ENCODE results near the gene SSMEM1. TPM values are rescaled to one million over a fixed set of nuclear protein-coding genes. Genes with fewer than 3 reads are reported as not detected.

Gene SSMEM1
- total RNA-seq, 2 donors from 2014 or later: not detected

DNA sequence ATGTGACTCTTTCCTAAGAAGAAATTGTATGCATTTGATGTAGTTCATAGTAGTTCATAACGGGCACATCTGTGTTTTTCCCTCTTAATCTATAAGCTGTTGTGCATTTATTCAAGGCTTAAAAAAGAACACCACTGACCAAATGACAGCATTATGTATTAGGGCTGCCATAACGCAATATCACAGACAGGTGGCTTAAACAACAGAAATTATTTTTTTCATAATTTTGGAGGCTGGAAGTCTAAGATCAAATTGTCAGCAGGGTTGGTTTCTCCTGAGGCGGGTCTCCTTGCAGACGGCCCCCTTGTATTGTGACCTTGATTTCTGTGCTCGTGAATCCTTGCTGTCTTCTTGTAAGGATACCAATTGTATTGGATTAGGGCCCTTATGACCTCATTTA lies 627 bp upstream of the SSMEM1 start:
- H3K9ac ChIP-seq (ENCODE audit: extremely low read depth, low read length, poor library complexity, severe bottlenecking): no peak overlapping the region
- no peaks in the 10 kb centered on the region for H3K27me3 ChIP-seq (ENCODE audit: control insufficient read depth, insufficient read depth, low read length, poor library complexity, severe bottlenecking)
- no peaks in the 10 kb centered on the region for H3K27me3 Mint-ChIP-seq (ENCODE audit: insufficient read depth)
- TF ChIP-seq, protein P1, sequence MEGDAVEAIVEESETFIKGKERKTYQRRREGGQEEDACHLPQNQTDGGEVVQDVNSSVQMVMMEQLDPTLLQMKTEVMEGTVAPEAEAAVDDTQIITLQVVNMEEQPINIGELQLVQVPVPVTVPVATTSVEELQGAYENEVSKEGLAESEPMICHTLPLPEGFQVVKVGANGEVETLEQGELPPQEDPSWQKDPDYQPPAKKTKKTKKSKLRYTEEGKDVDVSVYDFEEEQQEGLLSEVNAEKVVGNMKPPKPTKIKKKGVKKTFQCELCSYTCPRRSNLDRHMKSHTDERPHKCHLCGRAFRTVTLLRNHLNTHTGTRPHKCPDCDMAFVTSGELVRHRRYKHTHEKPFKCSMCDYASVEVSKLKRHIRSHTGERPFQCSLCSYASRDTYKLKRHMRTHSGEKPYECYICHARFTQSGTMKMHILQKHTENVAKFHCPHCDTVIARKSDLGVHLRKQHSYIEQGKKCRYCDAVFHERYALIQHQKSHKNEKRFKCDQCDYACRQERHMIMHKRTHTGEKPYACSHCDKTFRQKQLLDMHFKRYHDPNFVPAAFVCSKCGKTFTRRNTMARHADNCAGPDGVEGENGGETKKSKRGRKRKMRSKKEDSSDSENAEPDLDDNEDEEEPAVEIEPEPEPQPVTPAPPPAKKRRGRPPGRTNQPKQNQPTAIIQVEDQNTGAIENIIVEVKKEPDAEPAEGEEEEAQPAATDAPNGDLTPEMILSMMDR (conservative IDR thresholded peaks at IDR 0.05): no peak
- H3K4me1 Mint-ChIP-seq: no peaks in the 10 kb centered on the region
- H3K36me3 Mint-ChIP-seq (ENCODE audit: low read depth): peaks cover 16% of the 10 kb centered on the region
- no peak overlapping the region for H3K4me3 Mint-ChIP-seq
- no peak overlapping the region for H3K27ac Mint-ChIP-seq
- no peak overlapping the region for H3K27ac ChIP-seq (ENCODE audit: low read depth, low read length)
- 95 to 96% methylated on average over 4 to 5 of the region's 5 CpGs for WGBS, 2 experiments (ENCODE audit: insufficient coverage in 1 of 2, insufficient read length in 1 of 2)
- no peaks in the 10 kb centered on the region for H3K4me1 ChIP-seq (ENCODE audit: control insufficient read depth, insufficient read depth, low read length)
- H3K9me3 ChIP-seq (ENCODE audit: control insufficient read depth, low read length): no peaks in the 10 kb centered on the region
- no peaks in the 10 kb centered on the region for H3K9me3 Mint-ChIP-seq
- peaks cover 19% of the 10 kb centered on the region for H3K36me3 ChIP-seq (ENCODE audit: control insufficient read depth, insufficient read depth, low read length)
- DNase-seq: no peak
- H3K4me3 ChIP-seq (ENCODE audit: low read length): no peak overlapping the region

DNA sequence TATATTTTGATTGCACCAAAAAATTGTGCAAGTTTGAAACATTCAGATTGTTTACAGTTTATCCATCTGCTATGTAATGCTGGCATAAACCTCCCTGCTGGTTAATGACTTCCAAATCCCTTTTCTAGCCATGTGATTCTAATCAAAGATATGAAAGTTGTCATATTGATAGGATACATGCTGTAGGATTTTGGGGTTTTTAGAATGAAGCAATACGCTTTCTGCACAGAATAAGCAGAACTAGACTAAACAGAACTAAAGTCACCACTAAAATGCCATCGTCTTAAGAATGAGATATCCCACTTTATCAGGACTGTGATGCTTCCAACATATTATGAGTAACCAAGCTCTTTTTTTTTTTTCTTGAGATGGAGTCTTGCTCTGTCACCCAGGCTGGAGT lies 856 bp downstream of the SSMEM1 start:
- H3K36me3 ChIP-seq (ENCODE audit: control insufficient read depth, insufficient read depth, low read length): peaks cover 4% of the 10 kb centered on the region
- H3K4me3 ChIP-seq (ENCODE audit: low read length): no peak overlapping the region
- Mint-ChIP-seq H3K27ac (no peak overlapping the region), H3K4me3 (no peak overlapping the region), H3K36me3 (ENCODE audit: low read depth) (peaks cover 4% of the 10 kb centered on the region), H3K27me3 (ENCODE audit: insufficient read depth) (no peaks in the 10 kb centered on the region), H3K4me1 (no peaks in the 10 kb centered on the region), H3K9me3 (no peaks in the 10 kb centered on the region)
- TF ChIP-seq, protein P1 (conservative IDR thresholded peaks at IDR 0.05): no peak
- no peaks in the 10 kb centered on the region for H3K9me3 ChIP-seq (ENCODE audit: control insufficient read depth, low read length)
- H3K4me1 ChIP-seq (ENCODE audit: control insufficient read depth, insufficient read depth, low read length): no peaks in the 10 kb centered on the region
- no peak for DNase-seq
- 89 to 100% methylated on average over 2 of the region's 2 CpGs for WGBS, 2 experiments (ENCODE audit: insufficient coverage in 1 of 2, insufficient read length in 1 of 2)
- no peak overlapping the region for H3K9ac ChIP-seq (ENCODE audit: extremely low read depth, low read length, poor library complexity, severe bottlenecking)
- no peak overlapping the region for H3K27ac ChIP-seq (ENCODE audit: low read depth, low read length)
- H3K27me3 ChIP-seq (ENCODE audit: control insufficient read depth, insufficient read depth, low read length, poor library complexity, severe bottlenecking): no peaks in the 10 kb centered on the region

DNA sequence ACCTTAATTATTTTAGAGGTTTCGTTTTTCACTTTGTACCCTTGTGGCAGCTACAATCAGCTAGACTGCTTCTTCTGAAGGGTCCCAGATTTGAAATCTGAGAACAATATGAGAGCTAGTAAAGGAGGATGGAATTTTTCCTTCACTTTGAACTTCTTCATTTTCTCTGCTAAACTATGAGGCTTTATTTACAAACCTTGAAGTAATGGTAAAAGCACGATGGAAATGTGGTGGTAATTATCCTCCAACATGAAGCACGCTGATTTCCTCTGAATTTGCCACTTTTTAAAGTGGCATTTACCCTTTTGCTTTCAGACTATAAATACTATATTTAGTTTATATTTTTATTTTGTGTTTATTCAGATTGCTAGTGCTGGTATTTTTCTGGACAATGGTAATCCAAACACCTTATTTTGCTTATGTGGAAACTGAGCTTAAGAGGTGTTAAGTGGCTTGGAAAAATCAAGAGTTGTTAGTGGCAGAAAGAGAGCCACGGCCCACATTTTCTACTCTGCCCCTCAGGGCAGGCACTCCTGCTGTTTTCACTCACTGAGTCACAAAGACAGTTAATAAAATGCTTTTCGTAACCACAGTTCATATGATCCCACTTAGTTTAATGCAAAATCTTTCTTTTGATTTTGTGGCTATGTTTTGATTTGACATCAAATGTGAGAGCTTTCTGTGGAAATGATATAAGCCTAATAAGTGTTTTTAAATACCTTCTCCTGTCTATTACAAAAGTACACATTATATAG lies 2.7 kb downstream of the SSMEM1 start:
- Mint-ChIP-seq H3K4me3 (no peak overlapping the region), H3K4me1 (no peaks in the 10 kb centered on the region), H3K27ac (no peak overlapping the region), H3K9me3 (no peaks in the 10 kb centered on the region), H3K36me3 (ENCODE audit: low read depth) (no peaks in the 10 kb centered on the region), H3K27me3 (ENCODE audit: insufficient read depth) (no peaks in the 10 kb centered on the region)
- H3K9ac ChIP-seq (ENCODE audit: extremely low read depth, low read length, poor library complexity, severe bottlenecking): no peak overlapping the region
- no peak overlapping the region for H3K27ac ChIP-seq (ENCODE audit: low read depth, low read length)
- TF ChIP-seq, protein P1 (conservative IDR thresholded peaks at IDR 0.05): no peak
- WGBS, 2 experiments (ENCODE audit: insufficient coverage in 1 of 2, insufficient read length in 1 of 2): 81 to 100% methylated on average over 1 to 5 of the region's 5 CpGs
- H3K36me3 ChIP-seq (ENCODE audit: control insufficient read depth, insufficient read depth, low read length): no peaks in the 10 kb centered on the region
- no peak overlapping the region for H3K4me3 ChIP-seq (ENCODE audit: low read length)
- no peaks in the 10 kb centered on the region for H3K27me3 ChIP-seq (ENCODE audit: control insufficient read depth, insufficient read depth, low read length, poor library complexity, severe bottlenecking)
- no peaks in the 10 kb centered on the region for H3K4me1 ChIP-seq (ENCODE audit: control insufficient read depth, insufficient read depth, low read length)
- DNase-seq: no peak
- H3K9me3 ChIP-seq (ENCODE audit: control insufficient read depth, low read length): no peaks in the 10 kb centered on the region

Data from endodermal cell (in vitro differentiated cells).